Daoy (cell line): ENCODE data around the gene ITPK1. TPM values are rescaled to one million over a fixed set of nuclear protein-coding genes. Genes with fewer than 3 reads are reported as not detected.
A peak's percentile ranks its signal among the peaks of the same experiment; 100 is the strongest.

Source experiments
- DNase-seq: peaks from one replicate; pipeline ENCODE4 v3.0.0-alpha.2; 2015; ENCODE audit warnings: low read depth
- total RNA-seq: library from RNA; depleted of rRNA; stranded (reverse); fragments of >200 nt; shearing (Covaris generic); gene quantifications from 2 replicates; pipeline ENCODE4 v1.2.3, GENCODE V29; 2014

The ITPK1 gene
- total RNA-seq, 1 experiment from 2014 or later, result 14.2 TPM

- DNase-seq, result no peak
Measured at GRCh38 chr14:93010522-93011140, 105.1 kb downstream of the ITPK1 start.

DNA sequence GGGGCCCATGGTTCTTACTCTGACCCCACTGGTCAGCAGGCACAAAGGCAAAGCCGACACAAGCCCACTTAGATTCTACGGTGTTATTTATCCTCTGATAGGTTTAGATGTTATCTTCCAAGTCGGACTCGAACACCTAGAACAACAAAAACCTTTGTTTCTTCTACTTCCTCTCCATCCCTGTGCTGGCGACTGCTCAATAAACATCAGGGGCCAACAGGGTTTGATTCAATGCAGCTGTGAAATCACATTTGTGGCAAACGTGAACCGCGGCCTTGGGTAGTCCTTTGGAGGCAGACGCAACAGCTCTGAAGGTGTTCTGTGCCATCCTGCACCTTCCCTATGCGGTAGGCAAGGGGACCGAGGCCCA, 105.6 kb downstream of the ITPK1 start:
- no peak for DNase-seq

GRCh38 chr14:93009471-93010129, 106.1 kb downstream of the ITPK1 start:
- DNase-seq, result no peak

GRCh38 chr14:93008381-93008780, 107.3 kb downstream of the ITPK1 start:
- peak; percentile 32 for DNase-seq

DNA sequence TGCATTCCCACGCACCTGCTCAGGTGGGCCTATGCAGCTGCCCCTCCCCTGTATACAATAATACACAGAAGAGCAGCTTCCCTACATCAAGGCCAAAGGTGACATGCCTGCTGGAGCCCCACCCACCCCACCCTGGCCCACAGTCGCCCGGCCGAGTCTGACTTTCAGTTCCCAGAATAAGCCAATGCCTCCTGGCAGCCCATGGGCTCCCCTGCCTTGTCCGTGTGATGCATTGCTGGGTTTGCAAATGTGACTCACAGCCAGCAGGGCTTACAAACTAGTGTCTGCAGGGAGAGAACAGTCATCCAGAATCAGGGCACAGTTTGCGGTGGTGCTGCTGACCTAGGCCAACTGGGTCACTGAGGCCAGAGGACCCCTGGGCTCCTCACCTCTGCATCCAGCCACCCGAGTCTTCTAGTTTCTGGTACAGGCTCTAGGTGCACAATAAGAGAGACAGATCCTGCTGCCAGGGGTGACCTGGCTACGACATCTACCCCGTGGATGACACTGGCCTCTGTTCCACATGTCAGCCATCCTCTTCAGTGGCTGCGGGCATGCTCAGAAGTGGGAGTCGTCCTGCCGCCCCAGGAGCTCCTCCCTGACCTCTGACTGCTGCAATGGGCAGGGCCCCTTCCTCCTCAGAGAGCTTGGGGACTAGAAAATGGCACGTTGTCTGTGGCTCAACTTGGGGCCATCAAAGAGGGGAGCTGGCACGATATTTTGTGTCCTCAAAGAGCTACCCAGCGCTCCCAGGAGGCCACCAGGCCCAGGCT, 108.3 kb downstream of the ITPK1 start:
- DNase-seq, result peak; percentile 91

- DNase-seq, result peak; percentile 77
Measured at GRCh38 chr14:93006567-93007051, 109.1 kb downstream of the ITPK1 start.

DNA sequence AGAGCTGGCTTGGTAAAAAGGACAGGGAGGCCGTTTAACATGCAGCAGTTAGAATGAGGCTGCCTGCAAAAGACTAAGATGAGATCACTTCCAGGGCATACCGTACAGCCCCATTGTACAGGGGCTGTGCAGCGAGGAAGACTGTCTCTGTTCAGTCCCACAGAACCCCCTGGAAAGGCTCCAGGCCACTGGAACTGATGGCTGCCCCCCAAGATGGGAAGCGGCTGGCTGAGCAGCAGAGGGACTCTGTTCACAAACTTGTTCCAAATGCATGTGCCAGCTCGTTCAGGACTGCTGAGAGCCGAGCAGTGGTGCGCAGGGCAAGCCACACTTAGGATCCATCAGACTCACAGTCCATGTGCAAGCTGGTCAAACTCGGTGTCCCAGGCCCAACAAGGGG, 109.9 kb downstream of the ITPK1 start:
- no peak for DNase-seq

- DNase-seq, result no peak
Measured at GRCh38 chr14:93005135-93005813, 110.5 kb downstream of the ITPK1 start.

GRCh38 chr14:93004699-93005082, 111.0 kb downstream of the ITPK1 start:
- DNase-seq, result no peak

- DNase-seq, result no peak
Measured at GRCh38 chr14:93003945-93004698, 111.6 kb downstream of the ITPK1 start.

GRCh38 chr14:93002851-93003298, 112.8 kb downstream of the ITPK1 start:
- no peak for DNase-seq

GRCh38 chr14:93002049-93002448, 113.7 kb downstream of the ITPK1 start:
- no peak for DNase-seq

GRCh38 chr14:92998946-92999345, 116.8 kb downstream of the ITPK1 start:
- no peak for DNase-seq

- no peak for DNase-seq
Measured at GRCh38 chr14:92997343-92998061, 118.2 kb downstream of the ITPK1 start.

GRCh38 chr14:92995620-92996019, 120.1 kb downstream of the ITPK1 start:
- no peak for DNase-seq

DNA sequence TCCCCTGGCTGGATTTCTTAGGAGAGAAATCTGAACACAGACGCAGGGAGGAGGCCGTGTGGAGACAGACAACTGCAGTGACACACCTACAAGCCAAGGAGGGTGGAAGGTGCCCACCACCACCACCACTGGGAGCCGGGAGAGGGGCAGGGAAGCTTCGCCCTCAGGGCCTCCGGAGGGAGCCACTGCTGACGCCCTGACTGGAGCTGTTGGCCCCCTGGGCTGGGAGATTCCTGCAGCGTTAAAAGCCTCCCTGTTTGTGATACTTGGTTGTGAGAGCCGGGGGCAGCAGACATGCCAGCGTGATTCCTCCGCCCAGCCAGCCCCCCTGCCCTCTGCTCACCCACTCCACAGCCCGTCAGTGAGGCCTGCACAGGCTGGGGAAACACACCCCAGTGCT, 120.8 kb downstream of the ITPK1 start:
- DNase-seq, result no peak

DNA sequence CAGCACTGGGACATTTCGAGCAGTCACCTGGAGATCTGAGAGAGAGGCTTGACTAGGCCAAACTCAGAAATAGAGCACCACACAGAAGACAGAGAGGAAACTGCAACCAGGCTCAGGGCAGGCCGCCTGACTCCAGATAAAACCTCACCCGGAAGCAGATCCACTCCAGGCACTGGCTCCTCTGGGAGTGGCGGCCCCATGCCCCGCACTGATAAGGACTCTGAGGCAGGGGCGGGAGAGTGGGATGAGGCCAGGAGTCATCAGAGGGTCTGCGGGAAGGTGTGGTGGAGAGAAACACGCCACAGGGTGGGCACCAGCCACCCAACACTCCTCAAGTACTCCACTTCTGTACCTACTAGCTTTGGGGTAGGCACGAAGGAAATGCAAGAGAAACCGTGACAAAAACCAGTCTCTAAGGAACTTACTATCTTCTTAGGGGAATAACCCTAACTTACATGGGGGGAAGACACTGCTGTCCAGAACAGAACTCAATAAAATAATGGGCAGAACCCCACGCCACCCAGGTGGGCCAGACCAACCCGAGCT, 121.5 kb downstream of the ITPK1 start:
- no peak for DNase-seq

DNA sequence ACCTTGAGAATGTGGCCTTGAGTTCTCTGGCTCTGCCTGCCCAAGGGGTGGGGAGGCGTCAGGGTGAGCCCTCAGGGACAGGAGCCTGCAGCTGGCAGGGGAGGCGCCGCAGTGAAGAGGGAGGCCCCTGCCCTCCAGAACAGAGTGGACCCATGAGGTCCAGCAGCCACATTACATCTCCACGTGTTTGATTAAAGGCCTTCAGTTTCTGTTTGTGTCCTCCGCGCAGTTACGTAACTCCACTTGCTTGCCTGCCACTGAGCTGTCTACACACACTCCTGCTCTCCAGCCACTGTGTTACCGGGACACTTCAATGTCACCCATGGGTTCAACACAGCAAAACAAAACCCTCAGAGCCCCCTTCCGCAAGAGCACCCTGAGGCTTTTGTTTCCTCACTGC, 122.4 kb downstream of the ITPK1 start:
- no peak for DNase-seq

- no peak for DNase-seq
Measured at GRCh38 chr14:92991536-92991935, 124.2 kb downstream of the ITPK1 start.
